ENCODE data around the gene GJB5. TPM values are rescaled to one million over a fixed set of nuclear protein-coding genes. Genes with fewer than 3 reads are reported as not detected.
A peak's percentile ranks its signal among the peaks of the same experiment; 100 is the strongest.

Gene GJB5
- total and polyA plus RNA-seq, 2 of the 8 experiments (the other 6 are each of a cell fraction or from before 2014, with no cell fraction given) = 0.86 to 3.1 TPM

DNA sequence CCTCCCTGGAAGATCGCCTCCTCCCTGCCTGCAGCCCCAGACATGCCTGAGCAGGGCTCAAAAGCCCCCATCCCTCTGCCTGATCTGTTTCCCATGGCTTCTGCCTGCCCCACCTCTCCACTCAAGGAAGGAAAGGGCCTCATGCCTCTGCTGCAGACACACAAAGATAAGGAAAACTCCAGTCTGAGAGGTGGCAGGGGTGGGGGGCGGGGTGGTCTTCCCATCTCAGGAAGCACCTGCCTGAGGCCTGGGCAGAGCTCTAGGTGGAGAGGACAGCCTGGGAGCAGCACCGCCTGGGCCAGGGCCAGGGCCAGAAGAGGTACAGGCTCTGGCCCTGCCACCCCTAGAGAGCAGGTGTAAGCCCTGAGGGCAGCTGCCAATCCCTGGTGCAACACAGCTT is 22.1 kb downstream of the GJB5 start:
- H3K4ac ChIP-seq (replicated peaks; ENCODE audit: insufficient read length, low read depth, low read length) = no peak overlapping the region
- no peak overlapping the region for H3K14ac ChIP-seq (ENCODE audit: insufficient read length)
- CTCF ChIA-PET (ENCODE audit: partially characterized antibody) = interaction anchor here (1.2 kb wide), 1 partner anchor 10 kb away, joined by 5 read pairs; no protein-coding TSS in a partner anchor
- no peaks in the 10 kb centered on the region for H4K20me1 ChIP-seq (replicated peaks in 1 of 2; ENCODE audit: control insufficient read depth in 1 of 2, insufficient read depth in 2 of 2, low read length in 2 of 2)
- H3K23me2 ChIP-seq (ENCODE audit: low read depth, low read length) = peaks cover 14% of the 10 kb centered on the region; the same call in 1 of the 2 replicates
- no peaks in the 10 kb centered on the region for H3K79me2 ChIP-seq (ENCODE audit: control insufficient read depth in 1 of 2, insufficient read depth in 2 of 2, low read length in 2 of 2)
- H3K4me3 ChIP-seq (ENCODE audit: extremely low read depth in 1 of 4, insufficient read depth in 2 of 4, low read depth in 3 of 4, low read length in 4 of 4) = no peak overlapping the region
- no peak overlapping the region for H3K18ac ChIP-seq (ENCODE audit: extremely low read depth, low read length)
- H3K23ac ChIP-seq (ENCODE audit: insufficient read length) = no peak overlapping the region
- no peaks in the 10 kb centered on the region for H3K9me3 ChIP-seq (ENCODE audit: insufficient read depth in 2 of 2, low read depth in 1 of 2, low read length in 1 of 2)
- H4K5ac ChIP-seq (ENCODE audit: insufficient read length, low read depth, low read length) = no peak overlapping the region
- no peak overlapping the region for H2BK15ac ChIP-seq (ENCODE audit: low read length)
- peaks cover 0 to 18% (median 7%) of the 10 kb centered on the region in 4 experiments; a peak in 5 of 7 replicates for H3K27me3 ChIP-seq (replicated peaks in 1 of 4; ENCODE audit: control insufficient read depth in 3 of 4, extremely low read depth in 1 of 4, insufficient read depth in 3 of 4, low read length in 3 of 4)
- H3K56ac ChIP-seq (replicated peaks; ENCODE audit: insufficient read length, low read depth, low read length) = no peak overlapping the region
- H4K8ac ChIP-seq (ENCODE audit: extremely low read depth, insufficient read depth, low read length) = no peak overlapping the region
- 100% methylated on average over 3 of the region's 3 CpGs; no CpG with 5 or more reads in 1 of the 2 experiments for WGBS, 2 experiments (ENCODE audit: extremely low coverage in 1 of 2, insufficient coverage in 1 of 2, insufficient read length in 1 of 2, insufficient replicate concordance in 2 of 2, low coverage in 1 of 2, low lambda C conversion rate in 2 of 2, missing lambda C conversion rate in 1 of 2)
- no peak overlapping the region for H2AFZ ChIP-seq (ENCODE audit: low read length)
- H3K79me1 ChIP-seq (ENCODE audit: low read depth, low read length) = no peaks in the 10 kb centered on the region
- no peaks in the 10 kb centered on the region for H3K36me3 ChIP-seq (ENCODE audit: control insufficient read depth in 2 of 4, insufficient read depth in 4 of 4, low read length in 3 of 4)
- H3K9ac ChIP-seq (replicated peaks in 1 of 4; ENCODE audit: extremely low read depth in 1 of 4, low read depth in 3 of 4, low read length in 3 of 4) = no peak overlapping the region
- no peak overlapping the region for H2AK5ac ChIP-seq (ENCODE audit: low read depth, low read length)
- H3K4me1 ChIP-seq (replicated peaks in 1 of 4; ENCODE audit: control insufficient read depth in 3 of 4, insufficient read depth in 4 of 4, low read length in 3 of 4) = peaks cover 0 to 7% (median 2%) of the 10 kb centered on the region in 4 experiments; a peak in 3 of 7 replicates
- POLR2A ChIA-PET (ENCODE audit: partially characterized antibody) = no interaction called here
- H2BK12ac ChIP-seq (ENCODE audit: low read depth, low read length) = 0 out of 2 replicates have a peak overlapping the region, but pooled peaks have one; percentile 17
- TF ChIP-seq SAP30 (IDR thresholded peaks at IDR 0.05; ENCODE audit: insufficient read depth, insufficient replicate concordance, low read length) = no peak
- no peak for TF ChIP-seq ZNF274 (IDR thresholded peaks at IDR 0.05; ENCODE audit: borderline replicate concordance, extremely low read depth, low read length)
- no peak for TF ChIP-seq CREB1 (IDR thresholded peaks at IDR 0.05)
- TF ChIP-seq GTF2F1 (IDR thresholded peaks at IDR 0.05; ENCODE audit: borderline replicate concordance, low read depth, low read length) = no peak
- TF ChIP-seq HDAC6 (IDR thresholded peaks at IDR 0.05; ENCODE audit: low read depth, low read length) = no peak
- TF ChIP-seq RBBP5 (IDR thresholded peaks at IDR 0.05; ENCODE audit: borderline replicate concordance, low read depth, low read length) = no peak
- TF ChIP-seq CBX8 (IDR thresholded peaks at IDR 0.05; ENCODE audit: borderline replicate concordance, low read depth, low read length) = no peak
- no peak for TF ChIP-seq RFX5 (IDR thresholded peaks at IDR 0.05; ENCODE audit: borderline replicate concordance, low read depth, low read length)
- no peak overlapping the region for H3K27ac ChIP-seq (ENCODE audit: low read depth, low read length)
- H4K91ac ChIP-seq (replicated peaks; ENCODE audit: insufficient read length, low read length) = no peak overlapping the region
- no peak overlapping the region for H2BK120ac ChIP-seq (replicated peaks; ENCODE audit: low read depth, low read length)
- H2BK20ac ChIP-seq (ENCODE audit: low read length) = no peak overlapping the region
- DNase-seq (ENCODE audit: low read depth in 1 of 2, low spot score in 2 of 2) (no peak), FAIRE-seq (no peak)
- no peak overlapping the region for H3K4me2 ChIP-seq (ENCODE audit: insufficient read depth in 1 of 2, low read depth in 2 of 2, low read length in 2 of 2)
- H2BK5ac ChIP-seq (ENCODE audit: low read depth, low read length) = 0 out of 2 replicates have a peak overlapping the region, but pooled peaks have one; percentile 8

All from H1 (cell line).